ENCODE measurements around the gene FBXW12. TPM values are rescaled to one million over a fixed set of nuclear protein-coding genes. Genes with fewer than 3 reads are reported as not detected.

Gene FBXW12
- total RNA-seq, 1 experiment from 2014 or later, result not detected

- no peak for DNase-seq (ENCODE audit: low spot score)
Observed at GRCh38 chr3:48435223-48435595, 63.2 kb downstream of the FBXW12 start.

GRCh38 chr3:48435774-48436476 lies 63.9 kb downstream of the FBXW12 start:
- peak; percentile 87 for DNase-seq (ENCODE audit: low spot score)

GRCh38 chr3:48436477-48436787 lies 64.4 kb downstream of the FBXW12 start:
- no peak for DNase-seq (ENCODE audit: low spot score)

GRCh38 chr3:48436855-48437254 lies 64.8 kb downstream of the FBXW12 start:
- DNase-seq (ENCODE audit: low spot score), result no peak

GRCh38 chr3:48437812-48438211 lies 65.8 kb downstream of the FBXW12 start:
- no peak for DNase-seq (ENCODE audit: low spot score)

GRCh38 chr3:48439820-48440589 lies 68.0 kb downstream of the FBXW12 start, which contains the start of the genes CCDC51 and TMA7:
CCDC51 (minus strand) TSS chr3:48440119; CDS start chr3:48435128, 4,991 bp downstream.
TMA7 (plus strand) TSS chr3:48440257; CDS start chr3:48440297, 40 bp downstream.
- DNase-seq (ENCODE audit: low spot score), result peak; percentile 95

- DNase-seq (ENCODE audit: low spot score), result peak; percentile 6
Observed at GRCh38 chr3:48440590-48440958, 68.6 kb downstream of the FBXW12 start.

GRCh38 chr3:48441940-48442339 lies 69.9 kb downstream of the FBXW12 start:
- DNase-seq (ENCODE audit: low spot score), result no peak

Small RNA genes within 50 kb of the gene (small RNA-seq; reads per million reads assigned to genes)
- gene RN7SL321P, result not detected

Other genes with a start within 250 kb of the FBXW12 start
- gene CDC25A, start 183.8 kb upstream of the FBXW12 start, total RNA-seq (2014; rRNA removed; shearing (Covaris generic)), result 16.3 and 33.6 TPM in 2 replicates
- gene CAMP, start 148.7 kb upstream of the FBXW12 start, total RNA-seq (2014; rRNA removed; shearing (Covaris generic)), result not detected in 2 replicates
- 3.4 and 4.4 TPM in 2 replicates for gene ZNF589, start 131.1 kb upstream of the FBXW12 start, total RNA-seq (2014; rRNA removed; shearing (Covaris generic))
- gene NME6, start 70.9 kb upstream of the FBXW12 start, total RNA-seq (2014; rRNA removed; shearing (Covaris generic)), result 18.1 and 37.3 TPM in 2 replicates
- gene SPINK8, start 38.6 kb upstream of the FBXW12 start, total RNA-seq (2014; rRNA removed; shearing (Covaris generic)), result not detected in 2 replicates
- gene PLXNB1, start 57.9 kb downstream of the FBXW12 start, total RNA-seq (2014; rRNA removed; shearing (Covaris generic)), result 194 and 209 TPM in 2 replicates
- 19.1 and 24.3 TPM in 2 replicates for gene CCDC51, start 67.9 kb downstream of the FBXW12 start, total RNA-seq (2014; rRNA removed; shearing (Covaris generic))
- 173 and 180 TPM in 2 replicates for gene TMA7, start 68.0 kb downstream of the FBXW12 start, total RNA-seq (2014; rRNA removed; shearing (Covaris generic))
- gene ATRIP, start 74.5 kb downstream of the FBXW12 start, total RNA-seq (2014; rRNA removed; shearing (Covaris generic)), result 6.7 and 7.7 TPM in 2 replicates
- 83.6 and 85.4 TPM in 2 replicates for gene SHISA5, start 132.0 kb downstream of the FBXW12 start, total RNA-seq (2014; rRNA removed; shearing (Covaris generic))
- 2.0 and 5.0 TPM in 2 replicates for gene PFKFB4, start 184.6 kb downstream of the FBXW12 start, total RNA-seq (2014; rRNA removed; shearing (Covaris generic))
- gene UCN2, start 191.6 kb downstream of the FBXW12 start, total RNA-seq (2014; rRNA removed; shearing (Covaris generic)), result not detected in 2 replicates
- 0.10 and 0.31 TPM in 2 replicates for gene COL7A1, start 223.1 kb downstream of the FBXW12 start, total RNA-seq (2014; rRNA removed; shearing (Covaris generic))
- gene UQCRC1, start 237.4 kb downstream of the FBXW12 start, total RNA-seq (2014; rRNA removed; shearing (Covaris generic)), result 210 and 212 TPM in 2 replicates
- gene TMEM89, start 249.6 kb downstream of the FBXW12 start, total RNA-seq (2014; rRNA removed; shearing (Covaris generic)), result not detected in 2 replicates